ENCODE data around the gene MEGF10.
"Not testable (repeated sequence)": the region's sequence is repeated elsewhere in the genome, so short reads cannot be mapped to it uniquely, and the experiment has no call there.

Gene MEGF10

GRCh38 chr5:127298656-127299055, 8.1 kb downstream of the MEGF10 start:
- no peak for DNase-seq

DNA sequence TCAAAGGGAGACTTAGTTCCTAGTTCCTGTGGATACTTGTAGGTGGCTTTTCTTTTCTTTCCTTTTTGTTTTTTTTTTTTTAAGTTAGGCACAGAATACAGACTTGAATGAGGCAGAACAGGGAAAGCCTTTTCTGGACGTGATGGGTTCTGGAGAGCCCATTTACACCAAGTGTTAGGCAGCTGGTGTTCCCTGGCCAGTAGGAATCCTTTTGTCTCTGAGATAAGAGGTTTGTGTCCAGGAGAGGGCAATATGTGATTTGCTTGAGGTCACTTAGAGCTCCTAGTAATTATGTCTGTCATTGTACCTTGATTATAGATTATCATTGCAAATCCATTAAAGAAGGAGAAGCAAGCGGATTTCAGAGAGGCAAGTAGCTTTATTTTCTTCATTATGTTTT, 9.1 kb downstream of the MEGF10 start:
- no peak for DNase-seq

DNA sequence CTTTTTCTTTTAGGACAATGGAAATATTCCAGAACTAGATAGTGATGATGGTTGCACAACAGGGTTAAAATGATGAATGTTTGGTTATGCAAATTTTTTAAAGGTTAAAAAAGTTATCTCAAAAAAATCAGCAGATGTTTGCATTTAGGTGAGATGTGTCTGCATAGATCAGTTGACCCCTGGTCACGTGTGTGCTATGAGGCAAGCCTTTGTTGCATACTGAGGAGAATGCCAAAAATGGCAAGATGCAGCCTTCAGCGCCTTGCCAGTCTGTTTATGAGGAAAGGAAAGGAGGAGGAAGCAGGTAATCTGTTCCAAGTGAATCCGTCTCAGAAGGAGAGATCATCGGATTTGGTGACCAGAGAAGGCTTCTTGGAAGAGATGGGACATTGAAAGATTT, 11.9 kb downstream of the MEGF10 start:
- no peak for DNase-seq

GRCh38 chr5:127303404-127303803, 12.8 kb downstream of the MEGF10 start:
- DNase-seq = no peak

DNA sequence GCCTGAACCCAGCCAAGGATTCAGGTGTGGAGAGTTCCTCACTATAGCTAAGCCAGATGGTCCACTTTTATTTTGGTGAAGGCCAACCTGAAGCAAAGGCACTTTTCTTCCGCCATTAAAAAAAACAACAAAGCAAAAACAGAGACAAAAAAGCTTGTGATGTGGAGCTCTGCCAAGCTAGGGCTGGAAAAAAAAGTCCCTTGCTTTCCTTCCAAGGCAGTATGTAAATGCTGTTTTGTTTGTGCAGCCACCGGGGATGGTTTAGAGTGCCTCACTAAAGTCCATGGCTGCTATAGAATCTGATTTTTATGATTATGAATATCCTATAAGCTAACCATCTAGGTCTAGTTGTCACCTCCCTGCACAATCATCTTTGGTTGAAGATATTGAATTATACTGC, 14.9 kb downstream of the MEGF10 start:
- DNase-seq = no peak

DNA sequence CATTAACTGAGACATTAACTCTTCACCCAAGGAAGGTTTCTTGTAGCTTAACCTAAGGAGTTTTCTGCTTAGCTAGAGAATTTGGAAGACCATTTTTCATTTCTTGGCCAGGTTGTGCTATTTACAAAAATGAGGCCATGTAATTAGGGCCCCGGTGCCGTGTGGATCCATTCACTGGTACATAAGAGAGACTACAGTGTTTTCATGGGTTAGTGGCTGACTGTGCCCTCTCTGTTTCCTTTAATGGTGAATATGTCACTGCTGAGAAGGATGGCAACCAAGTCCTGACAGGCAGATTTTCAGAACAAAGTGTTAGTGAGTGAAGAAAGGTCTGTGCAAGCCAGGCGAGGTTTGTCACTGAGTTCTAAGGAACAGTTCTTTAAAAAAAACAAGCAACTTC, 15.4 kb downstream of the MEGF10 start:
- no peak for DNase-seq

DNA sequence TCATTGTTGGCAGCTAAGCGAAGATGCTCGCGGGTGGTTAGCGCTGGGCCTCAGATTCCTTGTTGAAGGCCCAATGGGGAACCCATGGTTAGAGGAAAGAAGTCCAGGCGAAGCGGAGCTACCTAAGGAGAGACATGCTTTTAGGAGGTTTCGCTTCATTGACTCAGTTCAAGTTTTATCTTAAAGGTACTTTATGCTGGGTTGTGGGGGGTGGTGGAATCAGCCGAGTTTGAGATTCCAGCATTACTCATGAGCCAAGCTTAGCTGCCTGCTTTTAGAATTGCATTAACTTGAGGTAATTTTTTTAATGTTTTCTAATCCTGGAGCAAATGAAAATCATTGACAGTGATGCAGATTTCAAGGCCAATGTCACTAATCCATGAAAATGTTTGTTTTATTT, 16.1 kb downstream of the MEGF10 start:
- no peak for DNase-seq

GRCh38 chr5:127307868-127308267, 17.3 kb downstream of the MEGF10 start:
- DNase-seq = no peak

- DNase-seq = not testable (repeated sequence)
Observed at GRCh38 chr5:127308325-127308724, 17.7 kb downstream of the MEGF10 start.

DNA sequence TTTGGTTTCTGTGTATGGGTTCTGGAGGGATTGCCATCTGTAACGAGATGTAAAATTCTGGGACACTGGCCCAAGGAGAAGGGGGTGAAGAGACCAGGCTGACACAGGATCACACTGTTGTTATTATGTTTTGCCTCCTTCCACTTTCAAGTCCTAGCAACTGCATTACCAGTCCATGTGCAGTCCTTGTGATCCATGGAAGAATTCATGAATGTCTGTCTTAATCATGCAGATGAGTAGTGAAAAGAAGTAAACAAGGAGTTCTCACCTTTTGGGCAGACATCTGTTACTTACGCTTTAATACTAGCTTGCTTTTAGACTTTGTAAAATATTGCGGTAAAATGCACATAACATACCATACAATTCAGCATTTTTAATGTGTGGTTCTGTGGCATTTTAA, 18.3 kb downstream of the MEGF10 start:
- DNase-seq = no peak

GRCh38 chr5:127311349-127311748, 20.8 kb downstream of the MEGF10 start:
- no peak for DNase-seq

DNA sequence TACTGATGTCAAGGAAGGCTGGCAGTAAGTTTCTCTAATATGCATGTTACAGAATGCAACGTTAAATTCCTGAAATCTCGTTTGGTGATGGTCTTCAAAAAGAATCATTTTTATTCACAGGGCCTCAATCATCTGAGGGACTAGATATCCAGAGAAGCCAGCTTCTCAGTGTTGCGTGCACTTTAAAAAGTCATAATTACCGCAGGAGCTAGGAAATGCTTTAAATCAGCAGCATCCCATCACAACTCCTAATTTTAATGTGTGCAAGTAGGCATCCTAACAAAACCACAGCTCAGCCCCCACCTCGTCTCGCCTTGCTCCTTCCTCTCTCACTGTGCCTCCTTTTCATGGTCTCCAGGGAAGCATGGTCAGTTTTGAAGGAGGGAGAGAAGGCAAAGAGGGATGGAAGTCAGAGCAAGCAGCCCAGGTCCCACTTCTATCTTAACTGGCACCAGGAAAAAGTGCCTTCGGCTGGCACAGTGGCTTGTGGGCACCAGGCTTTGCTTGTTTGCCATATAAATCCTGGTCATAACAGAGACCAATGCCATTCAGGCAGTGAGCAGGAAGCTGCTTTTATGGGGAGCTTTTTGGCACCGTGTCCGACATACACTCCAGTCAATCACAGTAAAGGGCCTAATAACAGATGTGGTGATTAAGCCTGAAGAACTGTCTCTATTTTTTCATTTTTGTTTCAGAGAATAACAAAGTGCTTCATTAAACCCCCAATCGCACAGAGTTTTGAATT, 21.4 kb downstream of the MEGF10 start:
- DNase-seq = no peak

GRCh38 chr5:127313379-127313778, 22.8 kb downstream of the MEGF10 start:
- DNase-seq = no peak

- DNase-seq = peak; percentile 1 to 13
Observed at GRCh38 chr5:127313847-127314473, 23.4 kb downstream of the MEGF10 start.

DNA sequence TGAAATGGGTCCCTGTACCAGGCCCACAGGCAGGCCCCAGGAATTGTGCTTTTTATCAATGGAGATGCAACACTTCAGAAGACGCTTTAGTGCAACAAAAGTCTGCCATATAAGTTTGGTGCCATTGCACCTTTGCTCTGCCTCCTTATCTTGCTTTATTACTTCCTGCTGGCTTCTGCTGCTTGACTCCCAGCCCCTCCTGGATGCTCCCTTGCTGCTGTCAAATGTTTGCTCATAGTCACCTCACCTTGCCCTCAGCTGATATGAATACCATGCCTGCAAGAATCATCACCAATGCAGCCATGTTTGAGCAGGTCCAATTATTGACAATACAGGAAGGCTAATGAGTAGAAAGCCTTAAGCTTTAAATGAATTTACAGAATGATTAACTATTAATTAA, 25.4 kb downstream of the MEGF10 start:
- DNase-seq = no peak

DNA sequence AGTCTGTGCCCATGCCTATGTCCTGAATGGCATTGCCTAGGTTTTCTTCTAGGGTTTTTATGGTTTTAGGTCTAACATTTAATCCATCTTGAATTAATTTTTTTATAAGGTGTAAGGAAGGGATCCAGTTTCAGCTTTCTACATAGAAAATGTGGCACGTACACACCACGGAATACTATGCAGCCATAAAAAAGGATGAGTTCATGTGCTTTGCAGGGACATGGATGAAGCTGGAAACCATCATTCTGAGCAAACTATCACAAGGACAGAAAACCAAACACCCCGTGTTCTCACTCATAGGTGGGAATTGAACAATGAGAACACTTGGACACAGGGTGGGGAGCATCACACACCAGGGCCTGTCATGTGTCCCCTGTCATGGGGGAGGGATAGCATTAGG, 26.8 kb downstream of the MEGF10 start:
- DNase-seq = not testable (repeated sequence)

- DNase-seq = no peak
Observed at GRCh38 chr5:127320032-127320965, 29.7 kb downstream of the MEGF10 start.

DNA sequence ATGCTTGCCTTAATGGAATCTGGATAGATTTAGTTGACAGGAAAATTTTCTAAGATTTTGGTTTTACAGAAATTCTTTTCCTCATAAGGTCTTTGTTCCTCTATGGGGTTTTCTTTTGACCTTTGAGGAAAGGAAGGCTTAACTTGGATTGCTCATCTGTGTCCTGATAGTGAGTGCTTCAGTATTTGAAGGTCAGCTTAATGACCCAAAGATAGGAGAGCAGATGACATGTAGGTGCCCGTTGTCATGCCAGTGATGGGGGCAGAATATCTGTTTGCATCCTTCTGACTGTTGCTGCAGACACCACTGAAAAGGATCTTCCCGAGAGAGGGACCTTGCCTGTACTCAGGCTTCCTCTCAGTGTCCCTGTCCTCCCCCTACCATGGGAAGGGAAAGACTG, 30.9 kb downstream of the MEGF10 start:
- no peak for DNase-seq

GRCh38 chr5:127322403-127322802, 31.8 kb downstream of the MEGF10 start:
- DNase-seq = no peak

GRCh38 chr5:127324756-127325155, 34.2 kb downstream of the MEGF10 start:
- no peak for DNase-seq

DNA sequence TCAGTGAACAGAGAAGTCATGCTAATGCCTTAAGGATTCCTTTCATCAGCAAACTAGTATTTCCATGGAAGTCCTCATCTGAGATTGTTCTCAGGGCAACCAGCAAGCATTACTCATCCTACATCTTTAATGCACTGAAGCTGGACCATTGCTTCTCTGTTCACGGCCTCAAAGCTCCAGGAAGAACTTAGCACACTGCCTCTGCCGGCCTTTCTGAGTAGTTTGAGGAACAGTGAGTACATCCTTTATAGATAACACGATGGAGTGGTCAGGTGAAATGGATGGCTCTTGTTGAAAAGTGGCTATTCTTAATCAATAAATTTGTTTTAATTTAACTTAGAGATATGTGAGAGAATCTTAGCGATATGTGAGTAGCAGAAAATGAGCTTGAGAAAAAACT, 35.8 kb downstream of the MEGF10 start:
- DNase-seq = no peak

DNA sequence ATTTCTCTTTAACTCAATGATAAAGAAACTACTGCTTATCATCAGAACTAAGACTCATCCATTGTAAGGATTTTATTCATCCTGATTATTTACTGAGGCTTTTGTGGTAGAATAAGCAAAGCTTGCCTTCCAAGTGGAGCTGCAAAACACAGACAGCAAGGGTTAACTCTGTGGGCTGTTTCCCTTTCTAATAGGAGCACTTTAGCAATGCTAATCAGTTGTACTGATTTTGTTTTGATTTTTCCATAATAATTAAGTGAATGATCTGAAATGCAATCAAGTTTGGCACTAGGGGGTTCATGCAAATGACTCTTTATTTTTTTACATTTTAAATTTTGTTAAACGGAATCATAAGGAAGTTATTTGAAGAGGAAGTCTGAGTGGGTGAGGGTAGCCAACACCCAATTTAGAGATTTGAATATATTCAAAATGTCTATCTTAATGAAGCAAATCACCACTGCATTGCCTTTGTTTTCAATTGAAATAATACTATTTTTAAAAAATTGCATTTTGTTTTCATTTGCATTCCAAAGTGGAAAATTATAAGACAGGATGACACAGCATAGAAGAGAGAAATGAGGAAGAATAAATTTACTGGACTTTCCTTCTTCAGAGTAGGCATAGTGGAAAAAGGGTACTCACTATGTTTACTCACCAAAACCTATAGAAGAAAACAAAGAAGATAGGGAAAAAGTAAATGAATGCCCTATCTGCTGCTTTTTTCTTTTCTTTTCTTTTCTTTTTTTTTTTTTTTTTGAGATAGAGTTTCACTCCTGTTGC, 36.6 kb downstream of the MEGF10 start:
- no peak for DNase-seq

DNA sequence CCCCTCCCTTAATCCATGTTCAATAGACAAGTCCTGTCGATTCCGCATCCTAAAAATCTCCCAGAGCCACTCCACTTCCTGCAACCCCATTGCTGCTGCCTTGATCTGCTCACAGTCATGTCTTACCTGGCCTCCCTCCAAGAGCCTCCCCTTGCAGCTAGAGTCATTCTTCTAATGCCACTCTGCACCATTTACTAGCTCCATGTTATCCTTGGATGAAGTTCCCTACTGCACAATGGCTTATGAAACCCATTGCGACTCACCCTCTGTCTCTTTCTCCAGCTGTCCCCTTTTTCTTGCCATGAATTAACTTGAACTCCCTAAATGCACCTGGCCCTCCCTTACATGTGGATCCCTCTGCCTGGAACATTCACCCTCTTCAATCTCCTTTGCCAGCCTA, 39.5 kb downstream of the MEGF10 start:
- no peak for DNase-seq
